ENCODE measurements around the gene PPP1CA.

GRCh38 chr11:67367761-67368227, 33.9 kb downstream of the PPP1CA start:
- TF ChIP-seq REST (IDR thresholded peaks at IDR 0.05; ENCODE audit: insufficient read depth in 1 of 2, low read depth in 2 of 2, low read length in 2 of 2) (no peak), TAF1 (IDR thresholded peaks at IDR 0.05; ENCODE audit: borderline replicate concordance, insufficient read depth, low read length) (no peak)

All from PFSK-1 (cell line).